Upper lobe of left lung (tissue), 4 donors: Measurements from ENCODE around the gene TGOLN2.

Source experiments
- POLR2A ChIP-seq, 4 donors: fragments of 450-650 bp; IDR thresholded peaks; one replicate each; pipeline ENCODE4 v1.5.1; 2016 to 2017; ENCODE audit warnings: antibody characterized with exemption in 4 of 4, mild to moderate bottlenecking in 2 of 4
- POLR2AphosphoS5 ChIP-seq, 2 donors: sonication (generic); formaldehyde crosslinking; IDR thresholded peaks; one replicate each; pipeline ENCODE4 v1.5.1; 2017; ENCODE audit warnings: antibody characterized with exemption in 2 of 2
- TF ChIP-seq, protein P1 (sequence below), 6 experiments: fragments of 450-650 bp in 4 of 6; fragments of 200-600 bp in 2 of 6; sonication (generic) in 2 of 6; IDR thresholded peaks; one replicate each; pipeline ENCODE4 v1.5.1; 2016 to 2019; ENCODE audit warnings: antibody characterized with exemption in 6 of 6

- no peak for TF ChIP-seq POLR2A (IDR thresholded peaks at IDR 0.05)
- TF ChIP-seq, protein P1, sequence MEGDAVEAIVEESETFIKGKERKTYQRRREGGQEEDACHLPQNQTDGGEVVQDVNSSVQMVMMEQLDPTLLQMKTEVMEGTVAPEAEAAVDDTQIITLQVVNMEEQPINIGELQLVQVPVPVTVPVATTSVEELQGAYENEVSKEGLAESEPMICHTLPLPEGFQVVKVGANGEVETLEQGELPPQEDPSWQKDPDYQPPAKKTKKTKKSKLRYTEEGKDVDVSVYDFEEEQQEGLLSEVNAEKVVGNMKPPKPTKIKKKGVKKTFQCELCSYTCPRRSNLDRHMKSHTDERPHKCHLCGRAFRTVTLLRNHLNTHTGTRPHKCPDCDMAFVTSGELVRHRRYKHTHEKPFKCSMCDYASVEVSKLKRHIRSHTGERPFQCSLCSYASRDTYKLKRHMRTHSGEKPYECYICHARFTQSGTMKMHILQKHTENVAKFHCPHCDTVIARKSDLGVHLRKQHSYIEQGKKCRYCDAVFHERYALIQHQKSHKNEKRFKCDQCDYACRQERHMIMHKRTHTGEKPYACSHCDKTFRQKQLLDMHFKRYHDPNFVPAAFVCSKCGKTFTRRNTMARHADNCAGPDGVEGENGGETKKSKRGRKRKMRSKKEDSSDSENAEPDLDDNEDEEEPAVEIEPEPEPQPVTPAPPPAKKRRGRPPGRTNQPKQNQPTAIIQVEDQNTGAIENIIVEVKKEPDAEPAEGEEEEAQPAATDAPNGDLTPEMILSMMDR (IDR thresholded peaks at IDR 0.05) = no peak
- TF ChIP-seq POLR2AphosphoS5 (IDR thresholded peaks at IDR 0.05) = no peak
Measured at GRCh38 chr2:85312404-85312803, 15.4 kb downstream of the TGOLN2 start.
